ENCODE data around the gene KIF25.
"Not testable (repeated sequence)": the region's sequence is repeated elsewhere in the genome, so short reads cannot be mapped to it uniquely, and the experiment has no call there.

The KIF25 gene

DNA sequence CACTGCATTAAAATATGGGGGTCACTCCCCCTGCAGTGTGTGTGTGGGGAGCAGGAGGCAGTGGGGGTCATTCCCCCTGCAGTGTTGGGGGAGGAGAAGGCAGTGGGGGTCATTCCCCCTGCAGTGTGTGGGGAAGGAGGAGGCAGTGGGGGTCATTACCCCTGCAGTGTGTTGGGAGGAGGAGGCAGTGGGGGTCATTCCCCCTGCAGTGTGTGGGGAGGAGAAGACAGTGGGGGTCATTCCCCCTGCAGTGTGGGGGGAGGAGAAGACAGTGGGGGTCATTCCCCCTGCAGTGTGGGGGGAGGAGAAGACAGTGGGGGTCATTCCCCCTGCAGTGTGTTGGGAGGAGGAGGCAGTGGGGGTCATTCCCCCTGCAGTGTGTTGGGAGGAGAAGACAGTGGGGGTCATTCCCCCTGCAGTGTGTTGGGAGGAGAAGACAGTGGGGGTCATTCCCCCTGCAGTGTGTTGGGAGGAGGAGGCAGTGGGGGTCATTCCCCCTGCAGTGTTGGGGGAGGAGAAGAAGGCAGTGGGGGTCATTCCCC, 21.3 kb upstream of the KIF25 start:
- not testable (repeated sequence) for DNase-seq

DNA sequence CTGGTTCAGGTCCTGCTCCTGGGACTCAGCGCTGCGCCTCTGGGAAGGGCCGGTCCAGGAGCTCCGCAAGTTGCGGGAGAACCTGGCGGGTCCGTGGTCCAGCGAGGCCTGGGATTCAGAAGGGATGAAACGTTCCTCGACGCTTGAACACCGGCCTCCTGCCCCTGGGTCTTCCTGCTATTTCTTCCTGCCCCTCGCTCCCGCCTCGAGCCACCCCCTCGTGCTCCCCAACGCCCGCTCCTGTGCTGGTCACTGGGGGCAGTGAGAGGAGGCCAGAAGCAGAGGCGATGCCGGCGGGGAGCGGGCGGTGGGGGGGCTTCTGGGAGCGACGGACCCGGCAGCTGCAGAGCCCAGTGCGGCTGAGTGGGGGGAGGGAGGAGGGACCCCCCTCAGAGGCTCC, 20.8 kb upstream of the KIF25 start:
- no peak for DNase-seq

DNA sequence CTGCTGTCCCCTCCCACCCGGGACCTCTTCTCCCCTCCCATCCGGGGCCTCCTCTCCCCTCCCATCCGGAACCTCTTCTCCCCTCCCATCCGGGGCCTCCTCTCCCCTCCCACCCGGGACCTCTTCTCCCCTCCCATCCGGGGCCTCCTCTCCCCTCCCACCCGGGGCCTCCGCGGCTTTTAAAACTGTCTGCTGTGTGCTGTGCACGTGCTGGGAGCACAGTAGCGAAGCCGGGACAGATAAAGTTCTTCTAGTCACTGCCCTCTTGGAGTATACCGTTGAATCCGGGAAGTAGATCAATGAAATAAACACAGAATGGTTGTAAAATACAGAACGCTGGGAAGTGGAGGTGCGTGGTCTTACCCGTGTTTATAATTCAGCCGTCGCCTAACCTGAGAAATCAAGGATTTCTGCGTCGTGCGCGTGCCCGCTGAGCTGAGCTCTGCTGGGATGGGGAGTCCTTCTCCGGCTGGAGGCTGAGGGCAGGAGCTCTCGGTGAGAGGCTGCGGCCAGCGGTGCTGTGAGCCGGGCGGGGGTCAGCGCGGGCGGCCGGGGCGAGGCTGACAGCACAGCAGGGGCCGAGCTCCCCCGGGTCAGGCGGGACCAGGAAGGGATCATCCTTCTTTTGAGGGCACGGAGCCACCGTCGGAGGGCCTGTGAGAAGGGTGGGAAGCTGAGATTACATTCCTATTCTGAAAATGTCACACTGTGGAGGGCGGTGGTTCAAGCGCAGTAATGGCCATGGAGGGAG, 19.6 kb upstream of the KIF25 start:
- DNase-seq = no peak

DNA sequence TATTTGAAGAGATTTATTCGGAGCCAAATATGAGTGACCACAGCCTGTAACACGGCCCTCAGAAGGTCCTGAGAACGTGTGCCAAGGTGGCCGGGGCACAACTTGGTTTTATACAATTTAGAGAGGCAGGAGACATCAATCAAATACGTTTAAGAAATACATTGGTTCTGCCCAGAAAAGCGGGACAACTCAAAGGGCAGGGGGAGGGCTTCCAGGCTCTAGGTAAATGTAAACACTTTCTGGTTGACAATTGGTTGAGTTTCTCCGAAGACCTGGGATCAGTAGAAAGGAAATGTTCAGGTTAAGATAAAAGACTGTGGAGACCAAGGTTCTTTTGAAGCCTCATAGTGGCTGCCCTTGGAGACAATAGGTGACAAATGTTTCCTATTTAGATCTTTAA, 18.9 kb upstream of the KIF25 start:
- no peak for DNase-seq

DNA sequence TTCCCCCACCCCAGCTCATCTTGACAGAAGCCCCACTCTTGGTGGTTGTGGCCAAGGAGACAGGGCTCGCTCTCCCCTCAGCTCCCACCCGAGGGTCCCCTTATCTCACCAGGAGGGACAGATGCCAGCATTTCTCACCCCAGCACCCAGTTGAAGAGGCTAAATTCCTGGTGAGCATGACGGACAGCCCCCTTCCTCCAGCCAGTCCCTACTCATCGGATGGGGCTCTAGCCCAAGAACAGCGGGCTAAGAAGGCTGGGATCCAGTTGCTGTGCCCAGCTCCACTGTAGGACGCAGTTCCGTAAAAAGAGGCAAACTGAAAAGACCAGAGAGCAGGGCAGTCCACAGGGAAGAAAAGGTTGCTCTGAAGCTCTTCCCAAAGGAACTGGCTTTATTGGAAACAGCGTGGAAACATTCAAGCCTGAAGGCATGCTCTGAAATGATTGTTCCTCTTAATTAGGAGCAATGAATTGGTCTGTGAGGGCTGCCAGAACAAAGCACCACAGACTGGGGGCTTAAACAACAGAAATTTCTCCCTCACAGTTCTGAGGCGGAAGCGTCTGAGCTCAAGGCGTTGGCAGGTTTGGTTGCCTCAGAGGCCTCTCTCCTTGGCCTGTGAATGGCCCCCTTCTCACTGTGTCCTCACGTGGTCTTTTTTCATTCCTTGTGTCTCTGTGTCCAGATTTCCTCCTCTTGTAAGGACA, 17.9 kb upstream of the KIF25 start:
- no peak for DNase-seq

DNA sequence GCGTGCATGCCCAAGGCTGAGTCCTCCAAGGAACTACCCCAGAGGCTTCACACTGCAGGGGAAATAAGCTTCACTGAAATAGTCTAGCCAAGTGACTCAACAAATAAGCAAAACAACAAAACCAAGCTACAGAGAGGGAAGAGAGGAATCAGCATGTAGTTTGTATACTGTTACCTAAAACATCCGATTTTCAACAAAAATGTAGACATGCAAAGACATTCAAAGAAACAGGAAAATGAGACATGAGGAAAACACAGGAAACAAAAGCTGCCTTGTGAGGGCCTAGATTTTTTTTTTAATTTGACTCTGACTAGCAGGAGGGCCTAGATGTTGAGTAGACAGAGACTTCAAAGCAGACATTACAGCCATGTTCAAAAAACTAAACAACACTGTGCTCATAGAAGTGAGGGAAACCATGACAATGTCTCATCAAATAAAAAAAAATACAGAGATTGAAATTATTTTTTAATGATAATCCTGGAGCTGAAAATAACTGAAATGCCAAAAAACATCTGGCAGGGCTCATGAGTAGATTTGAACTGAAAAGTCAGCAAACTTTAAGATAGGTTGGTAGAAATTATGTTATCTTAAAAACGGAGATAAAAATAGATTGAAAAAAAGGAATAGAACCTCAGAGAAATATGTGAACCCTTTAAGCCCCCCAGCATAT, 16.4 kb upstream of the KIF25 start:
- no peak for DNase-seq

- no peak for DNase-seq
Measured at GRCh38 chr6:167981916-167982462, 15.5 kb upstream of the KIF25 start.

GRCh38 chr6:167984144-167984719, 13.2 kb upstream of the KIF25 start:
- no peak for DNase-seq

GRCh38 chr6:167984876-167985604, 12.4 kb upstream of the KIF25 start:
- no peak for DNase-seq

DNA sequence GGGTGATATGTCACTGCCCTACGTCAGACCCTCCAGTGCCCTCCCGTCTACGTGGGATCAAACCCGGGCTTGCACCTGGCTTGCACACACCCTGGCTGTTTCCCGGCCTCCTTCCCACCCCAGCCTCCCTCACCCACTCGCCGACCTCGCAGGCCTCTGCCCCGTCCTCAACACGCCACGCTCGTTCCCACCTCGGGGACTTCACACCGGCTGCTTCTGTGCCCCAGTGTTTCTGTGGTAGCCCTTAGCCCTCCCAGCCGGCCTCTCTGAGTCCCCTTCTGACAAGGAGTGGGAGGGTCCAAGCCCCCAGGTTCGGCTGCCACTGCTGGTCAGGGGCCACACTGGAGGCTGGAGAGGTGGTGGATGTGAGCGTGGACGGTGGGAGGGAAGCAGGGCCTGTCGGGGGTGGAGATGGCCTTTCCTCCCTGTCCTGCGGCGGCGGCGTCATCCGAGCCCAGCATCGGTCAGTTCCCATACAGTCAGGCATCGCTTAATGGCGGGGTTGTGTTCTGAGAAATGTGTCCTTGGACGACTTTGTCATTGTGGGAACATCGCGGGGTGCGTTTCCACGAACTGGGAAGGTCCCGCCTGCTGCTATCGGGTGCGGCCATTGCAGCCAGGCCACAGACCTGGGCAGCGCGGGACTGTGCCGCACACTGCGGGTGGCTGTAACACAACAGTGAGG, 11.4 kb upstream of the KIF25 start:
- DNase-seq = no peak

- DNase-seq = no peak
Measured at GRCh38 chr6:167987396-167988153, 9.9 kb upstream of the KIF25 start.

GRCh38 chr6:167988154-167988495, 9.3 kb upstream of the KIF25 start:
- no peak for DNase-seq

- DNase-seq = no peak
Measured at GRCh38 chr6:167988945-167989841, 8.3 kb upstream of the KIF25 start.

GRCh38 chr6:167990016-167990945, 7.2 kb upstream of the KIF25 start:
- no peak for DNase-seq

- no peak for DNase-seq
Measured at GRCh38 chr6:167993169-167993568, 4.3 kb upstream of the KIF25 start.

- DNase-seq = no peak
Measured at GRCh38 chr6:167993831-167994230, 3.6 kb upstream of the KIF25 start.

DNA sequence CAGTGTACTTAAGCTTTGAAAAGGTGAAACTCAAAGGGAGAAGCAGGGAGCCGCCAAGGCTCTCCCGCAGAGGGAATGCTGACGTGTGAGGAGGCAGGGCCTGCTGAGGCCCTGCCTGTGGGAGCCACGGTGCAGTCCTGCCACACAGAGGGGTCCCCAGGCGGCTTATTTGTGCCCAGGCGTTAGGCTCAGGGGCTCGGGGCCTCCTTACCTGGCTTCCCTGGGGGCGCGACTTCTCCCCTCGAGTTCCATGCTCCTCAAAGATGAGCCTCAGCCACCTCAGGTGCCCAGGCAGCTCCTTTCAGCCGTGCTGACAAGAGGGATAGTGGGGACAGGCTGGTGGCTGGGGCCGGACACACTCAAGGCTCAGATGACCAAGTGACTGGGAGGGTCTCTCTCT, 2.2 kb upstream of the KIF25 start:
- DNase-seq = no peak

- no peak for DNase-seq
Measured at GRCh38 chr6:167995731-167996151, 1.7 kb upstream of the KIF25 start.

Data from DMS 273 treated with DMSO at 0.1 percent for 48 hours (cell line).